Neuronal stem cell (in vitro differentiated cells): Measurements from ENCODE around the gene PADI1. TPM values are rescaled to one million over a fixed set of nuclear protein-coding genes. Genes with fewer than 3 reads are reported as not detected.

ENCODE experiments used
- DNase-seq: peaks from one replicate; pipeline ENCODE4 v3.0.0-alpha.2; 2013; ENCODE audit warnings: low spot score
- H2AFZ ChIP-seq: one replicate; pipeline ENCODE4 v1.6.1; 2013; ENCODE audit warnings: mild to moderate bottlenecking, low read length, inconsistent platforms
- H2AK5ac ChIP-seq: 2 replicates; pipeline ENCODE4 v1.6.1; 2013; ENCODE audit warnings: low read depth, mild to moderate bottlenecking, inconsistent platforms, low read length, moderate library complexity, mixed read lengths
- H2BK120ac ChIP-seq: 2 replicates; pipeline ENCODE4 v1.6.1; 2013; ENCODE audit warnings: low read depth, mild to moderate bottlenecking, inconsistent platforms, low read length, moderate library complexity, mixed read lengths
- H2BK12ac ChIP-seq: one replicate; pipeline ENCODE4 v1.6.1; 2013; ENCODE audit warnings: low read length, inconsistent platforms
- H2BK15ac ChIP-seq: 2 replicates; pipeline ENCODE4 v1.6.1; 2013; ENCODE audit warnings: mild to moderate bottlenecking, low read length, inconsistent platforms, mixed read lengths
- H2BK5ac ChIP-seq: one replicate; pipeline ENCODE4 v1.6.1; 2013; ENCODE audit warnings: inconsistent platforms, mild to moderate bottlenecking, low read length, moderate library complexity
- H3K14ac ChIP-seq: one replicate; pipeline ENCODE4 v1.6.1; 2013; ENCODE audit warnings: low read length, inconsistent platforms
- H3K18ac ChIP-seq: 2 replicates; pipeline ENCODE4 v1.6.1; 2013; ENCODE audit warnings: low read length, inconsistent platforms
- H3K23ac ChIP-seq: 2 replicates; pipeline ENCODE4 v1.6.1; 2013; ENCODE audit warnings: low read depth, mild to moderate bottlenecking, mixed read lengths, low read length, inconsistent platforms; ENCODE audit not compliant: poor library complexity
- H3K27ac ChIP-seq: replicated peaks from 3 replicates; pipeline ENCODE4 v1.5.1; 2013; ENCODE audit warnings: low read length, inconsistent platforms
- H3K27me3 ChIP-seq, 3 experiments: 2 replicates each; pipeline ENCODE4 v1.6.1; 2013; ENCODE audit warnings: low read length in 3 of 3, mild to moderate bottlenecking in 2 of 3, inconsistent platforms in 1 of 3, low read depth in 1 of 3, mixed read lengths in 1 of 3, moderate library complexity in 1 of 3; ENCODE audit not compliant: control insufficient read depth in 3 of 3, insufficient read depth in 3 of 3
- H3K36me3 ChIP-seq, 2 donors: replicated peaks in 1 of 2; 2 replicates each; pipeline ENCODE4 v1.6.1; 2013; ENCODE audit warnings: low read length in 2 of 2; ENCODE audit not compliant: control insufficient read depth in 2 of 2, insufficient read depth in 2 of 2
- H3K4ac ChIP-seq: 2 replicates; pipeline ENCODE4 v1.6.1; 2013; ENCODE audit warnings: inconsistent platforms, mild to moderate bottlenecking, low read length, moderate library complexity
- H3K4me1 ChIP-seq, 2 donors: 1 replicate in 1 of 2; 2 replicates in 1 of 2; pipeline ENCODE4 v1.6.1; 2013; ENCODE audit warnings: low read length in 2 of 2, low read depth in 1 of 2; ENCODE audit not compliant: control insufficient read depth in 2 of 2, insufficient read depth in 1 of 2
- H3K4me2 ChIP-seq: one replicate; pipeline ENCODE4 v1.6.1; 2013; ENCODE audit warnings: mild to moderate bottlenecking, low read length, inconsistent platforms; ENCODE audit not compliant: insufficient read depth, poor library complexity, severe bottlenecking
- H3K4me3 ChIP-seq, 2 donors: 2 replicates each; pipeline ENCODE4 v1.5.1; 2013; ENCODE audit warnings: low read length in 2 of 2, mild to moderate bottlenecking in 2 of 2, inconsistent platforms in 1 of 2, moderate library complexity in 1 of 2
- H3K79me1 ChIP-seq: one replicate; pipeline ENCODE4 v1.6.1; 2013; ENCODE audit warnings: low read depth, mild to moderate bottlenecking, inconsistent platforms, low read length, moderate library complexity
- H3K9ac ChIP-seq: one replicate; pipeline ENCODE4 v1.6.1; 2013; ENCODE audit warnings: mild to moderate bottlenecking, low read depth, low read length, inconsistent platforms; ENCODE audit not compliant: poor library complexity
- H3K9me3 ChIP-seq, 2 donors: replicated peaks in 1 of 2; 2 replicates each; pipeline versions ENCODE3 to v1.6.1; 2013; ENCODE audit warnings: low read length in 2 of 2, mild to moderate bottlenecking in 2 of 2, inconsistent platforms in 1 of 2, low read depth in 1 of 2, mixed read lengths in 1 of 2, moderate library complexity in 1 of 2; ENCODE audit not compliant: control insufficient read depth in 2 of 2, insufficient read depth in 1 of 2
- H4K8ac ChIP-seq: one replicate; pipeline ENCODE4 v1.6.1; 2013; ENCODE audit warnings: low read depth, mild to moderate bottlenecking, inconsistent platforms, low read length, moderate library complexity
- H4K91ac ChIP-seq: one replicate; pipeline ENCODE4 v1.6.1; 2013; ENCODE audit warnings: low read length, low read depth, mild to moderate bottlenecking, inconsistent platforms; ENCODE audit not compliant: poor library complexity
- WGBS, 2 donors: extraction: QIAGEN DNeasy Blood & Tissue Kit; methylation state at CpG; one replicate each; pipeline ENCODE4 v1.1.7; 2013; ENCODE audit warnings: missing lambda C conversion rate in 2 of 2, mixed read lengths in 1 of 2; ENCODE audit not compliant: insufficient read length in 2 of 2, insufficient replicate concordance in 1 of 2; ENCODE audit errors: extremely low coverage in 2 of 2; 5-methylcytosine and 5-hydroxymethylcytosine counted together
- polyA plus RNA-seq, 2 experiments: library from polyadenylated mRNA; stranded (reverse); fragments of 200-250 nt; gene quantifications; one replicate each; pipeline ENCODE4 v1.2.3, GENCODE V29; 2013

PADI1 gene, protein sequence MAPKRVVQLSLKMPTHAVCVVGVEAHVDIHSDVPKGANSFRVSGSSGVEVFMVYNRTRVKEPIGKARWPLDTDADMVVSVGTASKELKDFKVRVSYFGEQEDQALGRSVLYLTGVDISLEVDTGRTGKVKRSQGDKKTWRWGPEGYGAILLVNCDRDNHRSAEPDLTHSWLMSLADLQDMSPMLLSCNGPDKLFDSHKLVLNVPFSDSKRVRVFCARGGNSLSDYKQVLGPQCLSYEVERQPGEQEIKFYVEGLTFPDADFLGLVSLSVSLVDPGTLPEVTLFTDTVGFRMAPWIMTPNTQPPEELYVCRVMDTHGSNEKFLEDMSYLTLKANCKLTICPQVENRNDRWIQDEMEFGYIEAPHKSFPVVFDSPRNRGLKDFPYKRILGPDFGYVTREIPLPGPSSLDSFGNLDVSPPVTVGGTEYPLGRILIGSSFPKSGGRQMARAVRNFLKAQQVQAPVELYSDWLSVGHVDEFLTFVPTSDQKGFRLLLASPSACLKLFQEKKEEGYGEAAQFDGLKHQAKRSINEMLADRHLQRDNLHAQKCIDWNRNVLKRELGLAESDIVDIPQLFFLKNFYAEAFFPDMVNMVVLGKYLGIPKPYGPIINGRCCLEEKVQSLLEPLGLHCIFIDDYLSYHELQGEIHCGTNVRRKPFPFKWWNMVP
- 0.18 TPM for polyA plus RNA-seq (2013, experiment 1 of 2)
- 0.11 TPM for polyA plus RNA-seq (2013, experiment 2 of 2)

DNA sequence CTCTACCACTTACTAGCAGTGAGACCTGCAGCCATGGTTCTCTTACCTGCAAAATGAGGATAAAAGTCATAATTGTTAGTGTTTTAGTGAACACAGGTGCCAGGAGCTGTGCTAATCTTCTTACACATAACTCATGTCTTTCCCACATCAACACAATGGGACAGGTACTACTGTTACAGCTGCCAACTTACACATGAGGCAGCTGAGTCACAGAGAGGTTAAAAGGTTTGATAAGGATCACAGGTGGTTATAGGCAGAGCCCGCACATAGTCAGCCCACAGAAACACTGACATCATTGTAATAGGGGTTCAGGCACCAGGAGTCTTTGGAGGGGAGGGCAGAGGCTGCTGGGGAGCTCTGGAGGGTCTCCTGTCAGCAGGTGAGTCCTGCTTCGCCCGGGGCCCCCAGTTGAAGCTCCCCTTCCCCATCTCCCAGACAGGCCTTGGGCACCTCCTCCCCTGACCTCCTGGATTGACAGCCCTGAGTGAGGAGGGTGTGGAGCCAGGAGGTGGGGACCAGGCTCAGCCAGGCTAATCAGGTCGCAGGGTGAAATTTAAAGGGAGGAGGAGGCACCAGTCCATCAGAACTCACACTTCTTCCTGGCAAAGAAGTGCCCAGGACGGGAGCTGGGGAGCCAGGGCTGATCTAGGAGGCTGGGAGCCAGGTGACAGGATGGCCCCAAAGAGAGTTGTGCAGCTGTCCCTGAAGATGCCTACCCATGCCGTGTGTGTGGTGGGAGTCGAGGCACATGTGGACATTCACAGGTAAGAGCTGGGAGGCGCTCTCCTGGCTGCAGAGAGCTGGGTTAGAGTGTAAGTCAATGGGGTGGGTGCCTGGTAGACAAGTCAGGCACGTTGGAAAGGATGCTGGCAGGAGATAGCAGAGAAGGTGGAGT lies at the start of gene PADI1:
TSS of gene PADI1 (plus strand) at position 583 of the 895 bp plus-strand sequence. CDS start at position 673, 90 bp downstream.
- H3K4me3 ChIP-seq: no peak within 1 kb of the TSS
- no peak within 1 kb of the TSS for H2BK5ac ChIP-seq
- no peak within 1 kb of the TSS for H2BK120ac ChIP-seq
- H3K9me3 ChIP-seq: no peaks in the 10 kb centered on the region
- peak within 1 kb of the TSS; percentile 23 for H4K91ac ChIP-seq
- H2BK15ac ChIP-seq: peak within 1 kb of the TSS; percentile 64
- H3K27me3 ChIP-seq: no peaks in the 10 kb centered on the region
- no peak within 1 kb of the TSS for H3K18ac ChIP-seq
- H3K27ac ChIP-seq: no peak within 1 kb of the TSS
- no peak for DNase-seq
- H3K36me3 ChIP-seq: no peaks in the 10 kb centered on the region
- no CpG with 5 or more reads among the region's 9 CpGs for WGBS, 2 donors
- H2AK5ac ChIP-seq: peak within 1 kb of the TSS; percentile 27
- no peak within 1 kb of the TSS for H2BK12ac ChIP-seq
- H3K9ac ChIP-seq: no peak within 1 kb of the TSS
- H3K4ac ChIP-seq: no peak within 1 kb of the TSS
- no peak within 1 kb of the TSS for H3K23ac ChIP-seq
- no peaks in the 10 kb centered on the region for H3K79me1 ChIP-seq
- H3K4me2 ChIP-seq: no peak within 1 kb of the TSS
- peak within 1 kb of the TSS; percentile 83 for H3K14ac ChIP-seq
- H4K8ac ChIP-seq: no peak within 1 kb of the TSS
- no peak within 1 kb of the TSS for H2AFZ ChIP-seq
- peaks cover 7 to 20% of the 10 kb centered on the region in 2 donors for H3K4me1 ChIP-seq

DNA sequence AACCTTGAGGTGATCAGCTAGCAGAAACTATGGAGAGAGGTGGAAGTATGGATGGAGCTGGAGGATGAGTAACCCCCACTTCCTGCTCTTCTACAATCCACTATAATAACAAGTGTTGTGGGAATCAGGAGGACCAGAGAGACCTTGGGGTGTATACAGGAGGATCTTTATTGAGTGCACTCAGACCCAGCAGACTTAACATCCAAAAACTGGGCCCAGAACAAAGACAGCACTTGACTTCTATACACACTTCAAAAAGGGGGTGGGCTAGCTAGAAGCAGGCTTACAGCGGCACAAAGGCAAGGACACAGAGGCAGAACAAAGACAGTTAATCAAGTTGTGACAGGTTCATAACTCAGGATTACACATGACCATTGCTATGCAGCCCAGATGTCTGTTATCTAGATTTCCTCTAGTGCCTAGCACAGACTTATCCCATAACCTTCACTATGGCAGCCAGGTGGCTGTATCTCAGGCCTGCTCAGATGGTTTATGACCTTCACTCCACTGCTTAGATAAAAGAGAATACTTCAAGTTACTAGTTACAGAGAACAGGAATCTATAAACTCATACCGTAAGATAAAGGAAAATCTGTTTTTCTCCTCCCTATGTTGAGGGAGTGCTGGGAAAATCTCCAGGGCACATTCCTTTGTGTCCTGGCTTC lies 49.5 kb upstream of the PADI1 start:
- H4K8ac ChIP-seq: no peak overlapping the region
- no peak overlapping the region for H3K4ac ChIP-seq
- H4K91ac ChIP-seq: no peak overlapping the region
- no peak for DNase-seq
- no peaks in the 10 kb centered on the region for H3K27me3 ChIP-seq
- no peaks in the 10 kb centered on the region for H3K4me1 ChIP-seq
- H2BK15ac ChIP-seq: no peak overlapping the region
- no peak overlapping the region for H3K23ac ChIP-seq
- no peak overlapping the region for H3K4me2 ChIP-seq
- H3K18ac ChIP-seq: no peak overlapping the region
- H3K36me3 ChIP-seq: no peaks in the 10 kb centered on the region
- H2AK5ac ChIP-seq: no peak overlapping the region
- H3K4me3 ChIP-seq: no peak overlapping the region
- peaks cover 6 to 14% of the 10 kb centered on the region in 2 donors for H3K9me3 ChIP-seq
- H3K27ac ChIP-seq: no peak overlapping the region
- no peak overlapping the region for H2AFZ ChIP-seq
- H3K14ac ChIP-seq: no peak overlapping the region
- H3K9ac ChIP-seq: no peak overlapping the region
- WGBS, 2 donors: no CpG with 5 or more reads among the region's 2 CpGs
- no peak overlapping the region for H2BK5ac ChIP-seq
- H3K79me1 ChIP-seq: no peaks in the 10 kb centered on the region
- no peak overlapping the region for H2BK120ac ChIP-seq
- H2BK12ac ChIP-seq: no peak overlapping the region

DNA sequence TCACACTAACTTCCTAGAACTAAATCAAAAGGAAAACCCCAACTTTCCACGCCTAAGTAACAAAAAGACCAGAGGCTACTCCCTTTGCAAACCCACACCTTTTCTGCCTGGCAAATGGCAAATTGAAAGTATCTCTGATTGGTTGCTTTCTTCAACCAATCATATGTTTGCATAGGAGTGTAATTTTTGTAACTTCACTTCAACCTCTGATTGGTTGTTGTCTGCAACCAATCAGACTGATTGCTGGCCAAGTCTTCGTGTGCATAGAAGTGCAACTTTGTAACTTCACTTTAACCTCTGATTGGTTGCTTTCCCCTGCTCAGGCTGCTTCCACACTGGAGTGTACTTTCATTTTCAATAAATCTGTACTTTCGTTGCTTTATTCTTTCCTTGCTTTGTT lies 48.8 kb upstream of the PADI1 start:
- Histone ChIP-seq H3K4me1 (no peaks in the 10 kb centered on the region), H3K36me3 (no peaks in the 10 kb centered on the region), H3K79me1 (no peaks in the 10 kb centered on the region), H3K4ac (no peak overlapping the region), H3K27me3 (no peaks in the 10 kb centered on the region), H3K14ac (no peak overlapping the region), H3K27ac (no peak overlapping the region), H2BK12ac (no peak overlapping the region), H3K4me2 (no peak overlapping the region), H2BK120ac (no peak overlapping the region), H3K9ac (no peak overlapping the region), H3K18ac (no peak overlapping the region), H2BK15ac (no peak overlapping the region), H4K8ac (no peak overlapping the region), H3K9me3 (peaks cover 6 to 14% of the 10 kb centered on the region in 2 donors), H2BK5ac (no peak overlapping the region), H2AK5ac (no peak overlapping the region), H3K4me3 (no peak overlapping the region), H3K23ac (no peak overlapping the region), H4K91ac (no peak overlapping the region), H2AFZ (no peak overlapping the region)
- DNase-seq: no peak
- no CpG with 5 or more reads among the region's 3 CpGs for WGBS, 2 donors
